ES-I3 (cell line): ENCODE measurements around the gene RBM23.

Source experiments
- H3K36me3 ChIP-seq: 2 replicates; pipeline ENCODE4 v1.6.1; 2013; ENCODE audit warnings: mild to moderate bottlenecking, low read length, control low read depth, moderate library complexity; ENCODE audit not compliant: insufficient read depth
- H3K4me1 ChIP-seq: 2 replicates; pipeline ENCODE4 v1.6.1; 2013; ENCODE audit warnings: mild to moderate bottlenecking, control low read depth, low read length; ENCODE audit not compliant: insufficient read depth
- H3K9ac ChIP-seq: 2 replicates; pipeline ENCODE4 v1.6.1; 2013; ENCODE audit warnings: low read depth, mild to moderate bottlenecking, low read length, moderate library complexity
- H3K9me3 ChIP-seq: 2 replicates; pipeline ENCODE4 v1.6.1; 2013; ENCODE audit warnings: mild to moderate bottlenecking, low read length, moderate library complexity; ENCODE audit not compliant: control insufficient read depth, insufficient read depth

RBM23 gene

DNA sequence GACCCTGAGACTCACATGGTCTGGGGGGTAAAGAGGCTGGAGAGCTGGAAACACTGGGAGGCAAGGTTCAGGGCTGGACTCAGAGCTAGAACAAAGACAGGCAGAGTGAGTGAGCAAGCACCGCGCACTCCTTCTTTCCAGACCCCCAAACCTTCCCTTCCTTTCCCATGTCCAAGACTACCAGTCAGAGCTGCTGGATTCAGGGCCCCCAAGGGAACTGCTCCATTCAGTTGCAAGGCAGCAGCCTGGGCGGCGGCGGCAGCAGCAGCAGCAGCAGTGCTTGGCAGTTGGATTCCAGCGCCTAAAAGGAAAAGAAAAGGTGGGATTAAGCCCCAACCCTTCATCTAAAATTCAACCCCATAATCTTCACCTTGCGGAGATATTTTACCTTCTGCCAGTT lies 17.1 kb downstream of the RBM23 start:
- H3K9ac ChIP-seq, result no peak overlapping the region
- peaks cover 20% of the 10 kb centered on the region for H3K36me3 ChIP-seq
- H3K4me1 ChIP-seq, result peaks cover 6% of the 10 kb centered on the region
- no peaks in the 10 kb centered on the region for H3K9me3 ChIP-seq

DNA sequence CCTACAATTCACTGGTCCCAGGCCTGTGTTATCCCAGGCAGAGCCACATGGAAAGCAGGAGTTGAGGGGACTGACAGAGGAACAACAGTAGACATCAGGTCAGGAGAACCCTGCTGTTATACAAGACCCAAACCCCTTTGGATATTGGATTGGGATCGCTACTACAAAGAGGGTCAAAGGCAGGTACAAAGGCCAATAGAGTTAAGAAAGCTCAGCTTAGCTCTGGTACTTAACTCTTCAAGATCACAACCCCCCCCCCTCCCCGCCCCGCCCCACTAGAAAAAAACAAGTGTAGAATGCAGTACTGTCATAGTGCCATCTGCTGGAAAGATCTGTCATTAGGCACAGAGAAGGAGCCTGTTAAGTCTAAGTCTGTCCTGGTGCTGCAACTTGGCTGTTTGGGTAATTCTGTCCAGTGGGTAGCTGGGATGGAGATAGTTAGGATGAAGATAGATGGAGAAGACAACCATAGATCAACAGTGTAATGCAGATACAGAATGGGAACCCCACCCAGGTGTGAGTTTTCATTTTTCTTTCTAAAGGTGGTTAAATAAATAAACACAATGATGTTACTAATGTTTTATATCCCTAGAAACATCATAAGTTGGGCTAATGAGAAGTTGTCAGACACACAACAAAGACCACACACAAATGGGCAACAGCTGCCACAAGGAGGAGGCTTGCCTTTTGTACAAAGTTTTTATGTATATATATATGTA lies 18.7 kb downstream of the RBM23 start:
- no peaks in the 10 kb centered on the region for H3K9me3 ChIP-seq
- H3K36me3 ChIP-seq, result peaks cover 14% of the 10 kb centered on the region
- H3K9ac ChIP-seq, result no peak overlapping the region
- peaks cover 6% of the 10 kb centered on the region for H3K4me1 ChIP-seq

DNA sequence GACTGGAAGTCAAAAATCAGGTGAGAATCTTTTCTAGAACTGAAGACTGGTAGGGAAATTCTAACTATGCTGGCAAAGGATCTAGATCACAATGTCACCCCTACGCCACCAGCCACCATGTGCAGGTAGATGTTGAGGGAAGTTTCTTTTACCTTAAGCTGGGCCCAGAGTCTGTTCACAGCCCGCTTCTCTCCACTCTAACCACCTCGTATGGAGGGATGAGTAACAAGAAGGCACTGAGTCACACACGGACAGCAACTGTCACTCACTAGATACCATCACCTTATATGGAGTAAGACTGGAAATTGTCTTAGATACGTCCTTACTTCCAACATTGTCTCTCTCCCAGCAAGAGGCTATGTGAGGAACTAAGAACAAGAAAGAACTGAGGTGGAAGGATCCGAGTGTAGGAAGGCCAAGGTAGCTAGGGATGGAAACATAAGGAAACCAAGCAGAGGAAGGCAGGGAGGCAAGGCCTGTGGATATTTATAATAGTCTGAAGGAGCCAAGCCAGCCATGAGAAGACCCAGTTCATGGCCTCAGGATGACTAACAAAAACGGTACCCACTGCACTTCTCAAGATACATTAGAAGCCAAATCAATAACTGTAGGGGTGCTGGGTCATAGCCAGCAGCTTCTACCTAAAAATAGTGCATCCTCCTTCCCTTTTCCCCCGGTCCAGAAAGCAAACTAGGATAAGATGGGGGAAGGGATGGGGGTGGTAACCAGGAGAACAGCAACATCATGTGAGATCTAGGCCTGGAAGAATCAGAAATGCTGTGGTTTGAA lies 20.5 kb downstream of the RBM23 start:
- peaks cover 6% of the 10 kb centered on the region for H3K4me1 ChIP-seq
- no peaks in the 10 kb centered on the region for H3K9me3 ChIP-seq
- H3K36me3 ChIP-seq, result 0 out of 2 replicates have a peak, but pooled peaks cover 5% of the 10 kb centered on the region
- H3K9ac ChIP-seq, result no peak overlapping the region

DNA sequence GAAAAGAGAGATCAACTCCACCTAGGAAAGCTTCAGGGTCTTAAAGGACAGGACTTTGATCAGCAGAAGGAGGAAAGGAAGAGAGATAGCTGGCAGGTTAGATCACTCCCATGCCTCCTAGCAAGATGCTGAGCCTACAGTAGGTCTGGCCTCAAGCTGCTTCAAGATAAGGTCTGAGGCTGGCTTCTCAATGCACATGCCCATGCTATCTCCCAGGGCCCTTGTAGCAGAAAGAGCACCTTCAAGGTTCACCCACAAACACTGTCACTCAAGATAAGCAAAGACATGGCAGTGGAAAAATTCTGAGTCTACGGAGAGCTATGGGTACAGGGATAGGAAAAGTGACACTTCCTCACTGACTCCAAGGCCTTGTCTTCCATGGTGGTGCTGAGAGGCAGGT lies 21.6 kb downstream of the RBM23 start:
- 0 out of 2 replicates have a peak, but pooled peaks cover 5% of the 10 kb centered on the region for H3K36me3 ChIP-seq
- H3K9me3 ChIP-seq, result no peaks in the 10 kb centered on the region
- H3K4me1 ChIP-seq, result peaks cover 6% of the 10 kb centered on the region
- no peak overlapping the region for H3K9ac ChIP-seq

DNA sequence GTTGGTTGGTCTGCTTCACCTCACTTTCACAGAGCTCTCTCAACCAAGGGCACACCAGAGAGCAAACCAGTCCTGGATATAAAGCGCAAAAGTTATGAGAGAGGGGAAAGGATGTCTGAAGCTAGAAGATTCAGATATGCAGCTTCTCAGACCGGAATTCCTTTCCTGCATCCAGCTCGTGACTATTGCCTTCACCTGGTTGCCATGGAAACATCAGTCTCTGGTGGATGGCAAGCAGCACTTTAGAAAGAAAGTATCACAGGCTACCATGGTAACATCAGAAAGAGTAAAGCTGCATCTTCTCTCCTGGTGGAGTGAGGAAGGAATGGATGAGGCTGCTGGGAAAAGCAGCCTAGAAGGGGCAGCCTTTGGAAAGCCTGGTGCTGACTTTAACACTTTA lies 22.2 kb downstream of the RBM23 start:
- Histone ChIP-seq H3K4me1 (peaks cover 6% of the 10 kb centered on the region), H3K9ac (no peak overlapping the region), H3K9me3 (no peaks in the 10 kb centered on the region), H3K36me3 (0 out of 2 replicates have a peak, but pooled peaks cover 4% of the 10 kb centered on the region)

DNA sequence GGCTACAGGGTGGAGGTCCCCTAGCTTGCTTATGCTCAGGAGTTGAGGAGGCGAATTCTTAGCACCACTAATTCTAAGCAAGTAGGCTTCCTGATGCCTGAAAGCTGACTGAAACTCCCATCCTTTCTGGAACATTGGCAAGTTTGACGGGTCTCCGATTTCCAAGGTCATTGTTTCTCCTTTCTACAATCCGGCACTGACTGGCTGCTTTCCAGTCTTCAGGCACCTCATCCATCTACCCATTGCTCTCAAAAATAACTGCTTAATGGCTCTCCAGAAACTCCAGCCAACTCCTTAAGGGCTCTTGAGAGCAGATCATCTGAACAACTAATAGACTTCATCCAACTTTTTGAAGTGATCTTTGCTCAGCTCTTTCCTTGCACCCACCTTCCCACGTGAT lies 22.6 kb downstream of the RBM23 start:
- Histone ChIP-seq H3K4me1 (peaks cover 6% of the 10 kb centered on the region), H3K36me3 (0 out of 2 replicates have a peak, but pooled peaks cover under 1% of the 10 kb centered on the region), H3K9ac (no peak overlapping the region), H3K9me3 (no peaks in the 10 kb centered on the region)

DNA sequence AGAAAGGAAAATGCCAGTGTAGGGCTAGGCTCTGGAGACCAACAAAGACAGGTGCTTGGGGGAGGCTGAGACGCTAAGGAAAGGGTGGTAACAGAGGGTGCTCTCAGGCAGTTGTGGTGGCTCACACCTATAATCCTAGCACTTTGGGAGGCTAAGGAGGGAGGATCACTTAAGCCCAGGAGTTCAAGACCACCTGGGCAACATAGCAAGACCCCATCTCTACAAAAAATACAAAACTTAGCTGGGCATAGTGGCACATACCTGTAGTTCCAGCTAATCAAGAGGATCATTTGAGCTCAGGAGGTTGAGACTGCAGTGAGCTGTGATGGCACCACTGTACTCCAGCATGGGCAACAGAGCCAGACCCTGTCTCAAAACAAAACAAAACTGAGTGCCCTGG lies 23.5 kb downstream of the RBM23 start:
- Histone ChIP-seq H3K36me3 (no peaks in the 10 kb centered on the region), H3K4me1 (peaks cover 6% of the 10 kb centered on the region), H3K9ac (no peak overlapping the region), H3K9me3 (no peaks in the 10 kb centered on the region)

DNA sequence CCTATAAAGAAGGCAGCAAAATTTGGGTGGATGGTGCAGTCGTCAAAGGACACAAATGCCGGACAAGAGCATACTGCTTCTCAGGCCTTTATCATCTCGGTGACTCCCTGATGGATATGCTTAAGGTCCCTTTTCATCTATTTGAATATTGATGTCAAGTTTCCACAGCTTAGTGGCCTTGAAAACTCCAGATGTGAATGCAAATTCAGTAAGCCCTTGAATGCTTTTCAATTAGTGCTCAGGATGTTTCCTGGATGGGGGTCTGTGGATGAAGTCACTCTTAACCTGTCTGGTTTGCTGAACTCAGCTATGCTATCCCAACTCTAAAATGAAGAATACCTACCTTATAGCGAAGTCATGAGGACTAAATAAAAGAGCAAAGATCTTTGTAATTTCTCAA lies 25.2 kb downstream of the RBM23 start:
- no peak overlapping the region for H3K9ac ChIP-seq
- no peaks in the 10 kb centered on the region for H3K9me3 ChIP-seq

DNA sequence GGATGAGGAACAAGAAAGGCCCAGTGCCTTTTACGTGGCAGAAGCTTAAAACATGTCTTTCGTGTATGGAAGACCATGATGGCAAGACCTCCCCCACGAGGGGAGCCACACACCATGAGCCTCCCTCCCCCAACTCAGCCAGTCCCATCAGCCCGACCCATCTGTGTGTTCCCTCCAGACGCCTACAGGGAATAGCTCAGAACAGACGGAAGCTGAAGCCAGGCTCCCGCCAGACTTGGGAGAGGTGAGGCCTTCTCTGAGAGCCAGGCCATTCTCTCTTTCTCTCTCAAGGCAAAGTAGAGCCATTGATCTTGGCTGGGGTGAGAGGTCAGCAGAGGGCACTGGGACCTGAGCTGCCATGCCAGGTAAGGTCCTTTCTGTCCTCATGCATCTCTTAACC lies 26.5 kb downstream of the RBM23 start:
- no peaks in the 10 kb centered on the region for H3K36me3 ChIP-seq
- peaks cover 4% of the 10 kb centered on the region; the same call in 1 of the 2 replicates for H3K4me1 ChIP-seq
- H3K9ac ChIP-seq, result no peak overlapping the region
- H3K9me3 ChIP-seq, result no peaks in the 10 kb centered on the region

More for the DNA sequence above, 25.2 kb downstream of the RBM23 start:
- H3K36me3 ChIP-seq, result no peaks in the 10 kb centered on the region
- H3K4me1 ChIP-seq, result no peaks in the 10 kb centered on the region

DNA sequence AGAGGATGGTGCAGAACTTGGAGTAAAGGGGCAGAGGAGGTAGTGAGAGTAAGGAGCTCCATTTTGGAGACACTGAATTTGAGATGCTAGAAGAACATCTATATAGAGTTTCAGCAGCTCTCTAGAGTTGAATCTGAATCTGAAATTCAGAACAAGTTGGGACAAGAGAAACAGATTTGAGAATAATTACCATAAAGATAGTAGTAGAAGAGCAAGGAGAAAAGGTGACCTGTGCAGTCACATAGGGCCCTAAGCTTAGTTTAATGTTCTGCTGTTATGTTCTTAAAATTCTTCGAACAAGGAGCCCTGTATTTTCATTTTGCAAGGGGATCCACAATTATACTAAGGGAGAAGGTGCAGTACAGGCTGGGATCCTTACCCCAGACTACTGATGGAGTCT lies 28.5 kb downstream of the RBM23 start:
- Histone ChIP-seq H3K4me1 (peaks cover 10% of the 10 kb centered on the region; the same call in 1 of the 2 replicates), H3K36me3 (no peaks in the 10 kb centered on the region), H3K9me3 (no peaks in the 10 kb centered on the region), H3K9ac (no peak overlapping the region)

DNA sequence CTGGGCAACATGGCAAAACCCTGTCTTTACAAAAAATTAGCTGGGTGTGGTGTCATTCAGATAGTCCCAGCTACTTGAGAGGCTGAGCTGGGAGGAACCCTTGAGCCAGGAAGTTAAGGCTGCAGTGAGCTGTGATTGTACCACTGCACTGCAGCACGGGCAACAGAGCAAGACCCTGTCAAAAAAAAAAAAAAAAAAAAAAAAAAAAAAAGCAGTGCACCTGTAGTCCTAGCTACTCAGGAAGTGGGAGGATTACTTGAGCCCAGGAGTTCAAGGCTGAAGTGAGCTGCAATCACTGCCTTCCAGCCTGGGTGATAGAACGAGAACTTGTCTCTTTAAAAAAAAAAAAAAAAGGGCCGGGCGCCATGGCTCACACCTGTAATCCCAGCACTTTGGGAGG lies 30.3 kb downstream of the RBM23 start:
- H3K4me1 ChIP-seq, result peaks cover 17% of the 10 kb centered on the region; the same call in 1 of the 2 replicates
- H3K9ac ChIP-seq, result no peak overlapping the region
- no peaks in the 10 kb centered on the region for H3K36me3 ChIP-seq
- no peaks in the 10 kb centered on the region for H3K9me3 ChIP-seq

DNA sequence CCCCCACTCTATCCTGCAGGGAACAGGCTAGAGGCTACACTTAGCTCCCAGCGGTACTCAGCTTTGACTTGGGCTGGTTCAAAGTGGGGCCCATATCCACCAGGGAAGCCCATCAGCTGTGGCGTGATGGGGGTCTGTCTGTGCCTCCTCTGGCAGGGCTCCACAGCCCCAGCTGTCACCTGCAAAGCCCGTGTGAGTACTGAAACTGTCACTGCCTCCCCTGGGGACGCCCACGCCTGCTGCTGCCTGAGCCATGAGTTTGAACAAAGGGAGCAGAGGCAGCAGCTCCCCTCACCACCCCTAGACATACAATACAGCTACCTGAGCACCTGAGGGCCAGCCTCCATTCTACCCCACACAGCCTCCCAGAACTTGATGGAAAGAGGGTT lies 31.0 kb downstream of the RBM23 start:
- H3K9ac ChIP-seq, result peak overlapping the region; percentile 92; the same call in 1 of the 2 replicates
- H3K36me3 ChIP-seq, result no peaks in the 10 kb centered on the region
- peaks cover 20% of the 10 kb centered on the region; the same call in 1 of the 2 replicates for H3K4me1 ChIP-seq
- no peaks in the 10 kb centered on the region for H3K9me3 ChIP-seq

DNA sequence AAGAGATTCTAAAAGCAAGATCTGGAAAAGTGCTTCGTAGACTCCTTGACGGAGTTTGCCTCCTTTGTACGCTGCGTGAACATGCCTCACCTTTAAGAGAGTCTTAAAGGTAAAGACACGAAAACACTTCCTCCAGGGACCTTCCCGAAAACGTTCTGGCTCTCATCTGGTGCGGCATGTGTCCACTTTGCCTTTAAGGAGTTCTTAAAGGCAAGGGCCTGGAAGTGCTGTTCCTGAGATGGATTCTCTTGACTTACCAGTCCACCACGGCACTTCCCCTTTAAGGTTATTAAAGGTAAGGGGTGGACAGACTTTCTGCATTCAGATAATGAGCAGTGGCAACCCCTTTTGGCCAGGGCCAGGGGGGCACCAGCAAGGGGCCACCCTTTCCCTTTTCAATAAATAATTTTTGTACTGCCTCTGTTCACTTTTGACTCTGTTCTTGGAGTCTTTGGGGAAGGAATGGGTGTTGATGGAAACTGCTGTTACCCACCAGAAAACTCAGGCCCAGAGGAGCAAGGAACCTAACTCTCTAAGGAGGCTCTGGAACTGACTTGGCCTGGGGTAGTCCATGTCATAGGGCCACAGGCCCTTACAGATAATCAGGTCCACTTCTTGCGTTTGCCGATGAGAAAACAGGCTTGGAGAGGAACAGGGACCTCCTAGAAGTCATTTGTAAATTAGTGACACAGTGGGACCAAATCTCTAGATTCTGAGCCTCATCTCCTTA lies 31.5 kb downstream of the RBM23 start:
- H3K9me3 ChIP-seq, result no peaks in the 10 kb centered on the region
- no peaks in the 10 kb centered on the region for H3K36me3 ChIP-seq
- H3K9ac ChIP-seq, result peak overlapping the region; percentile 92
- H3K4me1 ChIP-seq, result peaks cover 24% of the 10 kb centered on the region; the same call in 1 of the 2 replicates

DNA sequence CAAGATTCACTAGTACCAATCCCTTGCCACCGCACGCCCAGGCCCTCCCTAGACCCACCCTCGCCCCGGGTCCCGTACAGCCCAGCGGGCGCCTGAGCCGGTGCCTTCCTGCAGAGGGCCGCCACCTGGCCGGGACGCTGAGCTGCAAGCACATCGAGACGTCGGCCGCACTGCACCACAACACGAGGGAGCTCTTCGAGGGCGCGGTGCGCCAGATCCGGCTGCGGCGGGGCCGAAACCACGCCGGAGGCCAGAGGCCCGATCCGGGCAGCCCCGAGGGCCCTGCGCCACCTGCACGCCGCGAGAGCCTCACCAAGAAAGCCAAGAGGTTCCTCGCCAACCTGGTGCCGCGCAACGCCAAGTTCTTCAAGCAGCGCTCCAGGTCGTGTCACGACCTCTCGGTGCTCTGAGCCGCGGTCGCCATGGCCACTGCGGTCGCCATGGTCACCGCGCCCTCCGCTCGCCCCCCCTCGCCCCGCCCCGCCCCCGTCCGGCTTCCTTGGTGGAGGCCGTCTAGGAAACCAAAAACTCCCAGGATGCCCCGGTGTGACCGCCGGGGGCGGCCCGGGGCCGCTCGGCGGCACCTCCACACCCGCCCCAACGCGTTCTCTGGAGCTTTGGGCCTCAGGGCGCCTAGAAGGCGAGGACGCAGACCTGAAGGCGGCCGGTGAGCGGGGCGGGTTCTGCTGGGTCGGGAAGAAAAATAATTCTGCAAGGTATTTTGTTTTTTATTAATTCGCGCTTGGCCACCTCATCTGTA lies 32.3 kb downstream of the RBM23 start:
- Histone ChIP-seq H3K4me1 (peaks cover 25% of the 10 kb centered on the region; the same call in 1 of the 2 replicates), H3K9ac (peak overlapping the region; percentile 92), H3K36me3 (no peaks in the 10 kb centered on the region), H3K9me3 (no peaks in the 10 kb centered on the region)
